PC-9 (cell line): ENCODE results near the gene AKR1C1.
"Not testable (repeated sequence)": the region's sequence is repeated elsewhere in the genome, so short reads cannot be mapped to it uniquely, and the experiment has no call there.

Source experiments
- EZH2 ChIP-seq: fragments of 200-600 bp; sonication (generic); IDR thresholded peaks from 2 replicates; pipeline ENCODE4 v1.8.0; 2017; ENCODE audit warnings: antibody characterized with exemption, low read depth
- TF ChIP-seq, protein P1 (sequence below): fragments of 200-600 bp; sonication (generic); conservative IDR thresholded peaks from 2 replicates; pipeline ENCODE4 v1.6.1; 2017; ENCODE audit warnings: mixed run types, antibody characterized with exemption, mild to moderate bottlenecking, moderate library complexity

GRCh38 chr10:5031588-5031987 is 68.4 kb downstream of the AKR1C1 start:
- TF ChIP-seq, protein P1, sequence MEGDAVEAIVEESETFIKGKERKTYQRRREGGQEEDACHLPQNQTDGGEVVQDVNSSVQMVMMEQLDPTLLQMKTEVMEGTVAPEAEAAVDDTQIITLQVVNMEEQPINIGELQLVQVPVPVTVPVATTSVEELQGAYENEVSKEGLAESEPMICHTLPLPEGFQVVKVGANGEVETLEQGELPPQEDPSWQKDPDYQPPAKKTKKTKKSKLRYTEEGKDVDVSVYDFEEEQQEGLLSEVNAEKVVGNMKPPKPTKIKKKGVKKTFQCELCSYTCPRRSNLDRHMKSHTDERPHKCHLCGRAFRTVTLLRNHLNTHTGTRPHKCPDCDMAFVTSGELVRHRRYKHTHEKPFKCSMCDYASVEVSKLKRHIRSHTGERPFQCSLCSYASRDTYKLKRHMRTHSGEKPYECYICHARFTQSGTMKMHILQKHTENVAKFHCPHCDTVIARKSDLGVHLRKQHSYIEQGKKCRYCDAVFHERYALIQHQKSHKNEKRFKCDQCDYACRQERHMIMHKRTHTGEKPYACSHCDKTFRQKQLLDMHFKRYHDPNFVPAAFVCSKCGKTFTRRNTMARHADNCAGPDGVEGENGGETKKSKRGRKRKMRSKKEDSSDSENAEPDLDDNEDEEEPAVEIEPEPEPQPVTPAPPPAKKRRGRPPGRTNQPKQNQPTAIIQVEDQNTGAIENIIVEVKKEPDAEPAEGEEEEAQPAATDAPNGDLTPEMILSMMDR: not testable (repeated sequence)
- not testable (repeated sequence) for TF ChIP-seq EZH2
